Suprapubic skin (tissue), 4 donors: ENCODE measurements around the gene GNA14. TPM values are rescaled to one million over a fixed set of nuclear protein-coding genes. Genes with fewer than 3 reads are reported as not detected.

Source experiments
- DNase-seq, 2 donors: peaks; one replicate each; pipeline ENCODE4 v3.0.0-alpha.2; 2019; ENCODE audit warnings: low spot score in 2 of 2
- H3K27ac ChIP-seq: fragments of 200-600 bp; sonication (generic); one replicate; pipeline ENCODE4 v1.5.1; 2019
- H3K27me3 ChIP-seq: fragments of 200-600 bp; sonication (generic); one replicate; pipeline ENCODE4 v1.5.1; 2019
- H3K36me3 ChIP-seq: fragments of 200-600 bp; sonication (generic); one replicate; pipeline ENCODE4 v1.5.1; 2019
- H3K4me1 ChIP-seq: fragments of 200-600 bp; sonication (generic); one replicate; pipeline ENCODE4 v1.5.1; 2019
- H3K4me3 ChIP-seq: fragments of 200-600 bp; sonication (generic); one replicate; pipeline ENCODE4 v1.5.1; 2019; ENCODE audit warnings: mild to moderate bottlenecking
- H3K9me3 ChIP-seq: fragments of 200-600 bp; sonication (generic); one replicate; pipeline ENCODE4 v1.5.1; 2019
- EP300 ChIP-seq: sonication (generic); formaldehyde crosslinking; IDR thresholded peaks from one replicate; pipeline ENCODE4 v1.6.1; 2017; ENCODE audit warnings: antibody characterized with exemption
- POLR2A ChIP-seq, 2 donors: fragments of 450-650 bp; IDR thresholded peaks; one replicate each; pipeline ENCODE4 v1.6.1; 2017; ENCODE audit warnings: antibody characterized with exemption in 2 of 2, mild to moderate bottlenecking in 2 of 2, moderate library complexity in 2 of 2
- POLR2AphosphoS5 ChIP-seq, 3 donors: sonication (generic); formaldehyde crosslinking; IDR thresholded peaks; one replicate each; pipeline ENCODE4 v1.6.1; 2017; ENCODE audit warnings: antibody characterized with exemption in 3 of 3
- WGBS: methylation state at CpG from one replicate; pipeline ENCODE4 v1.1.5; 2018; 5-methylcytosine and 5-hydroxymethylcytosine counted together
- total RNA-seq, 4 donors: library from RNA; depleted of rRNA; stranded (reverse); fragments of >200 nt; gene quantifications; one replicate each; pipeline ENCODE4 v1.1.0, GENCODE V29; 2016
- TF ChIP-seq, protein P1 (sequence below), 2 donors: fragments of 200-600 bp in 1 of 2; fragments of 450-650 bp in 1 of 2; sonication (generic) in 1 of 2; IDR thresholded peaks; one replicate each; pipeline ENCODE4 v1.5.1; 2016 to 2019; ENCODE audit warnings: antibody characterized with exemption in 2 of 2, mild to moderate bottlenecking in 1 of 2, moderate library complexity in 1 of 2

The GNA14 gene
- total RNA-seq, 4 donors from 2014 or later: 0.42 to 4.2 (median 2.0) TPM

DNA sequence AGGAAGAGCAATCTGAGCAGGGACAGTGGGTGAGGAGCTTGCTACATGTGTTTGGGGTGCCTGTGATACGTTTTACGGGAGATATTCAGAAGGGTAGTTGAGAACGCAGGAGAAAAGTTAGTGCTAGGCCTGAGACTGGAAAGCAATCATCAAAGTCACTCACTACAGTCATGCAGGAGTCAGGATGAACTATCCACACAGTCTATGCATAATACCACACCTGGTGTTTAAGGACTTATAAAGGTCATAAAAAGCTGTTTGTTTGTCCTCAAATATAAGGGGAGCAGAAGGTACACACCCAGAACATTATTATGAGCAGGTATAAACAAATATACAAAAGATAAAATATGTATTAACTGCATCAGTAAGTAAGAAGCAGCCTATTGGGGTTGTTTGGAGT lies 176.6 kb downstream of the GNA14 start:
- no peak overlapping the region for H3K4me3 ChIP-seq
- H3K27me3 ChIP-seq: no peaks in the 10 kb centered on the region
- DNase-seq: no peak
- WGBS: 96% methylated on average over 3 of the region's 3 CpGs
- H3K4me1 ChIP-seq: no peaks in the 10 kb centered on the region
- no peak overlapping the region for H3K27ac ChIP-seq
- no peaks in the 10 kb centered on the region for H3K36me3 ChIP-seq
- no peaks in the 10 kb centered on the region for H3K9me3 ChIP-seq
- no peak for TF ChIP-seq POLR2A (IDR thresholded peaks at IDR 0.05)
- TF ChIP-seq EP300: no peak
- TF ChIP-seq POLR2AphosphoS5 (IDR thresholded peaks at IDR 0.05): no peak
- TF ChIP-seq, protein P1, sequence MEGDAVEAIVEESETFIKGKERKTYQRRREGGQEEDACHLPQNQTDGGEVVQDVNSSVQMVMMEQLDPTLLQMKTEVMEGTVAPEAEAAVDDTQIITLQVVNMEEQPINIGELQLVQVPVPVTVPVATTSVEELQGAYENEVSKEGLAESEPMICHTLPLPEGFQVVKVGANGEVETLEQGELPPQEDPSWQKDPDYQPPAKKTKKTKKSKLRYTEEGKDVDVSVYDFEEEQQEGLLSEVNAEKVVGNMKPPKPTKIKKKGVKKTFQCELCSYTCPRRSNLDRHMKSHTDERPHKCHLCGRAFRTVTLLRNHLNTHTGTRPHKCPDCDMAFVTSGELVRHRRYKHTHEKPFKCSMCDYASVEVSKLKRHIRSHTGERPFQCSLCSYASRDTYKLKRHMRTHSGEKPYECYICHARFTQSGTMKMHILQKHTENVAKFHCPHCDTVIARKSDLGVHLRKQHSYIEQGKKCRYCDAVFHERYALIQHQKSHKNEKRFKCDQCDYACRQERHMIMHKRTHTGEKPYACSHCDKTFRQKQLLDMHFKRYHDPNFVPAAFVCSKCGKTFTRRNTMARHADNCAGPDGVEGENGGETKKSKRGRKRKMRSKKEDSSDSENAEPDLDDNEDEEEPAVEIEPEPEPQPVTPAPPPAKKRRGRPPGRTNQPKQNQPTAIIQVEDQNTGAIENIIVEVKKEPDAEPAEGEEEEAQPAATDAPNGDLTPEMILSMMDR (IDR thresholded peaks at IDR 0.05): no peak

DNA sequence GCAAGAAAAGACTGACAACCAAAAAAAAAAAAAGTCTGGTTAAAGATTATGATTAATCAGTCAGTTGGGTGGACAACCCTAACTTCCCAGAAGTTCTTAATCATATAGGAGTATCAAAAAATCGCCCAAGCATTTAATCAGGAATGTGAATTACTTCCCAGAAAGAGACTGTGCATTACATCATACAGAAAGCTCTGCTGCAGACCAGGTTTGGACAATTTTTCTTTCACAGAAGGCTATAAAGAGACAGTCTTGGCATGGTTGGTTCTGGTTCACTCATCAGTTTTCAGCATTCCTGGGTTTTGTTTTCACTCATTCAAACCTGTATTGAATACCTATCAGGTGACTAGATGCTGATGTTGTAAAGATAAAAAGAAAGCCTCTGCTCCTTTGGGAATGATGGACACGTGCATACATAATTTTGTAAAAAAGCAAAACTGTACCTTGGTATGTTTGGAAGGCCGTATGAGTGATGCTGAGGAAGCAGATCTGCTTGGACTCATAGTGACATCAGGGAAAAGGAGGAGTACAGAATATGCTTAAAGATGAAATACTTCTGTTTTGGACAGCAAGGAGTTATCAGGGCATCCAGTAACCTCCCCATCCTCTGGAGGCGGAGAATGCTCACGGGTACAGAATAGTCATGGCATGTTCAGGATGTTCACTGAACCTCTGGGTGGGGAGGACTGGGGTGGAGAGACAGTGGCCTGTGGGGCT lies 178.4 kb downstream of the GNA14 start:
- 43% methylated on average over 5 of the region's 5 CpGs for WGBS
- Histone ChIP-seq H3K36me3 (no peaks in the 10 kb centered on the region), H3K4me1 (no peaks in the 10 kb centered on the region), H3K27ac (no peak overlapping the region), H3K4me3 (no peak overlapping the region), H3K9me3 (no peaks in the 10 kb centered on the region), H3K27me3 (no peaks in the 10 kb centered on the region)
- no peak for TF ChIP-seq POLR2A (IDR thresholded peaks at IDR 0.05)
- no peak for TF ChIP-seq POLR2AphosphoS5 (IDR thresholded peaks at IDR 0.05)
- no peak for TF ChIP-seq EP300
- TF ChIP-seq, protein P1 (IDR thresholded peaks at IDR 0.05): no peak
- no peak for DNase-seq

DNA sequence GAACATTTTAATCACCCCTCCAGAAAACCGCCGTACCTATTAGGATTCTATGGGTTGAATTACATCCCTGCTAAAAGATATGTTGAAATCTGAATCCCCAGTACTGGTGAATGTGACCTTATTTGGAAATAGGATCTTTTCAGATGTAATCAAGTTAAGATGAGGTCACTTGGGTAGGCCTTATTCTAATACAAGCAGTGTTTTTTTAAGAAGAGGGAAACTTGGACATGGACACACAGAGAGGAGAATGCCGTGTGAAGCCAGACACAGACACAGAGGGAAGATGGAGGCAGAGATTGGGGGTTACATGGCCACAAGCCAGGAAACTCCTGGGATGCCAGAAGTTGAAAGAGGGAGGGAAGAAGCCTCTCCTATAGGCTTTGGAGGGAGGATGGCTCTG lies 183.5 kb downstream of the GNA14 start:
- Histone ChIP-seq H3K27me3 (no peaks in the 10 kb centered on the region), H3K27ac (no peak overlapping the region), H3K9me3 (no peaks in the 10 kb centered on the region), H3K4me1 (no peaks in the 10 kb centered on the region), H3K36me3 (no peaks in the 10 kb centered on the region), H3K4me3 (no peak overlapping the region)
- DNase-seq: no peak
- WGBS: 73% methylated on average over 3 of the region's 3 CpGs
- TF ChIP-seq EP300 (no peak), POLR2A (IDR thresholded peaks at IDR 0.05) (no peak), POLR2AphosphoS5 (IDR thresholded peaks at IDR 0.05) (no peak)
- TF ChIP-seq, protein P1 (IDR thresholded peaks at IDR 0.05): no peak

DNA sequence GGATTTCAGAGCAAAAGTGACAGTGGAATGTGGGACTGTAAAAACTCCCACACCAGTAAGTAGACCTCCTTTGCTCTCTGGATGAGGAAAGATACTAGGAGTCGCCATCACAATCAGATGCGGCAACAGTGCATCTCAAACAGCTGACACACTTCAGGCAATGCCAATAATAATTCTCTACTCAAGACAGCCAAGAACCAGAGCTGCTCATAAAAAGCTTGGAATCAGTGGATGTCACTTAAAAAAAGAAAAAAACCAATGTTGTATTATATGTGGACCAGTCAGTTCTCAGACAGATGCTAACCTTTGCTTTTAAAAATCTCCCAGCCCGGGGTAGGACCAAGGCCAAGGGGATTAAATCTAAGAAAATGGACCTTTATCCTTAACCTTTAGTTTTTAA lies 185.0 kb downstream of the GNA14 start:
- Histone ChIP-seq H3K27ac (no peak overlapping the region), H3K4me3 (no peak overlapping the region), H3K36me3 (no peaks in the 10 kb centered on the region), H3K9me3 (no peaks in the 10 kb centered on the region), H3K4me1 (peaks cover 3% of the 10 kb centered on the region), H3K27me3 (no peaks in the 10 kb centered on the region)
- no peak for DNase-seq
- WGBS: 72% methylated on average over 3 of the region's 3 CpGs
- no peak for TF ChIP-seq POLR2A (IDR thresholded peaks at IDR 0.05)
- no peak for TF ChIP-seq POLR2AphosphoS5 (IDR thresholded peaks at IDR 0.05)
- TF ChIP-seq EP300: no peak
- TF ChIP-seq, protein P1 (IDR thresholded peaks at IDR 0.05): no peak

DNA sequence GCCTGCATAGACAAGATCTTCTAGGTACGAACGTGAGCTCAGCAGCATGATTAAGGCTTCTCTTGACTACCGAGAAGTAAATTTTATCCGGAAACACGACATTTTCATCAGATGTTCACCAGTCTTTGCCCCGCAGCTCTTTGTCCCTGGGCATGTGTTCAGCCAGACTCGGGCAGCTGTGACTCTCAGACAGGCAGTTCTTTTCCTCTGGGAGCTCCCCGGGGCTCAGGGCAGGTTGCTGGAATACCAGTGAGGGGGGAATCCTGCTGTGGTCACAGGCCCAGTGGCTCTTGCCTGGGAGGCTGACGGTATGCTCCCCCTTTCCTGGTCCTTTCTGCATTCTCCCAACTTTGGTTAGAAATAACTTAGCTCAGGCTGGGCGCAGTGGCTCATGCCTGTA lies 186.1 kb downstream of the GNA14 start:
- H3K27me3 ChIP-seq: no peaks in the 10 kb centered on the region
- DNase-seq: no peak
- 72% methylated on average over 10 of the region's 10 CpGs for WGBS
- H3K9me3 ChIP-seq: no peaks in the 10 kb centered on the region
- peaks cover 10% of the 10 kb centered on the region for H3K4me1 ChIP-seq
- H3K36me3 ChIP-seq: no peaks in the 10 kb centered on the region
- H3K4me3 ChIP-seq: no peak overlapping the region
- no peak for TF ChIP-seq POLR2A (IDR thresholded peaks at IDR 0.05)
- TF ChIP-seq EP300: no peak
- TF ChIP-seq, protein P1 (IDR thresholded peaks at IDR 0.05): no peak
- no peak for TF ChIP-seq POLR2AphosphoS5 (IDR thresholded peaks at IDR 0.05)
- no peak overlapping the region for H3K27ac ChIP-seq
